Stimulated activated memory B cell treated with anti-CD40 and anti-IgM and Interleukin-4, amounts not matched to agents 10 μg/mL and 1 μg/mL and 100 μg/mL, for 72 hours (primary cell): Measurements from ENCODE around the gene KRIT1.
"Not testable (repeated sequence)": the region's sequence is repeated elsewhere in the genome, so short reads cannot be mapped to it uniquely, and the experiment has no call there.

Source experiments
- ATAC-seq: fragments of 150-1000 bp; cut with Tn5 transposase; 2 replicates; pipeline ENCODE4 v1.10.0; 2021
- H3K27ac Mint-ChIP-seq: one replicate; pipeline ENCODE4 v1.8.0; 2022; ENCODE audit warnings: mild to moderate bottlenecking, mixed read lengths
- H3K27me3 Mint-ChIP-seq: one replicate; pipeline ENCODE4 v1.8.0; 2022; ENCODE audit warnings: mixed read lengths
- H3K36me3 Mint-ChIP-seq: one replicate; pipeline ENCODE4 v1.8.0; 2022; ENCODE audit warnings: mixed read lengths
- H3K4me1 Mint-ChIP-seq: one replicate; pipeline ENCODE4 v1.8.0; 2022; ENCODE audit warnings: mixed read lengths
- H3K4me3 Mint-ChIP-seq: one replicate; pipeline ENCODE4 v1.8.0; 2022; ENCODE audit warnings: mild to moderate bottlenecking, moderate library complexity, mixed read lengths
- H3K9me3 Mint-ChIP-seq: one replicate; pipeline ENCODE4 v1.8.0; 2022; ENCODE audit warnings: mixed read lengths

Gene KRIT1

GRCh38 chr7:92259610-92260247 is 14.0 kb upstream of the KRIT1 start:
- peak; percentile 31 for ATAC-seq

GRCh38 chr7:92259062-92259461 is 13.3 kb upstream of the KRIT1 start:
- Mint-ChIP-seq H3K27me3 (no peaks in the 10 kb centered on the region), H3K9me3 (peaks cover 3% of the 10 kb centered on the region), H3K36me3 (peaks cover 32% of the 10 kb centered on the region), H3K27ac (no peak overlapping the region), H3K4me3 (no peak overlapping the region), H3K4me1 (peaks cover 30% of the 10 kb centered on the region)
- no peak for ATAC-seq

More at GRCh38 chr7:92259610-92260247, 14.0 kb upstream of the KRIT1 start:
- Mint-ChIP-seq H3K4me3 (no peak overlapping the region), H3K4me1 (peaks cover 29% of the 10 kb centered on the region), H3K27ac (peak overlapping the region; percentile 13), H3K36me3 (peaks cover 32% of the 10 kb centered on the region), H3K9me3 (peaks cover 3% of the 10 kb centered on the region), H3K27me3 (no peaks in the 10 kb centered on the region)

GRCh38 chr7:92255308-92255707 is 9.6 kb upstream of the KRIT1 start:
- Mint-ChIP-seq H3K4me1 (peaks cover 49% of the 10 kb centered on the region), H3K4me3 (no peak overlapping the region), H3K27ac (no peak overlapping the region), H3K36me3 (peaks cover 38% of the 10 kb centered on the region), H3K9me3 (peaks cover 3% of the 10 kb centered on the region), H3K27me3 (no peaks in the 10 kb centered on the region)
- no peak for ATAC-seq

GRCh38 chr7:92254800-92255199 is 9.1 kb upstream of the KRIT1 start:
- ATAC-seq, H3K27me3 Mint-ChIP-seq, H3K4me3 Mint-ChIP-seq, H3K27ac Mint-ChIP-seq, H3K9me3 Mint-ChIP-seq: not testable (repeated sequence)
- Mint-ChIP-seq H3K4me1 (peaks cover 44% of the 10 kb centered on the region), H3K36me3 (peaks cover 33% of the 10 kb centered on the region)

GRCh38 chr7:92253251-92253650 is 7.5 kb upstream of the KRIT1 start:
- Mint-ChIP-seq H3K9me3 (peaks cover 3% of the 10 kb centered on the region), H3K36me3 (peaks cover 31% of the 10 kb centered on the region), H3K4me3 (no peak overlapping the region), H3K27ac (no peak overlapping the region), H3K4me1 (peaks cover 41% of the 10 kb centered on the region), H3K27me3 (no peaks in the 10 kb centered on the region)
- no peak for ATAC-seq

- Mint-ChIP-seq H3K9me3 (peaks cover 3% of the 10 kb centered on the region), H3K27me3 (no peaks in the 10 kb centered on the region), H3K4me3 (no peak overlapping the region), H3K36me3 (peaks cover 31% of the 10 kb centered on the region), H3K4me1 (peaks cover 52% of the 10 kb centered on the region), H3K27ac (no peak overlapping the region)
- no peak for ATAC-seq
Measured at GRCh38 chr7:92251181-92251580, 5.5 kb upstream of the KRIT1 start.

- Mint-ChIP-seq H3K27ac (no peak overlapping the region), H3K27me3 (no peaks in the 10 kb centered on the region), H3K36me3 (peaks cover 26% of the 10 kb centered on the region), H3K4me1 (peaks cover 52% of the 10 kb centered on the region), H3K9me3 (peaks cover 3% of the 10 kb centered on the region), H3K4me3 (no peak overlapping the region)
- no peak for ATAC-seq
Measured at GRCh38 chr7:92250603-92251002, 4.9 kb upstream of the KRIT1 start.

- peak; percentile 61 for ATAC-seq
- peak overlapping the region; percentile 96 for H3K27ac Mint-ChIP-seq
- peaks cover 2% of the 10 kb centered on the region for H3K36me3 Mint-ChIP-seq
- H3K4me1 Mint-ChIP-seq: peaks cover 47% of the 10 kb centered on the region
- no peaks in the 10 kb centered on the region for H3K9me3 Mint-ChIP-seq
- H3K4me3 Mint-ChIP-seq: peak overlapping the region; percentile 89
- no peaks in the 10 kb centered on the region for H3K27me3 Mint-ChIP-seq
Measured at GRCh38 chr7:92246360-92247101, 817 bp upstream of the KRIT1 start.

GRCh38 chr7:92244808-92245486 is 767 bp downstream of the KRIT1 start:
- Mint-ChIP-seq H3K36me3 (no peaks in the 10 kb centered on the region), H3K9me3 (no peaks in the 10 kb centered on the region), H3K4me1 (peaks cover 39% of the 10 kb centered on the region), H3K27me3 (no peaks in the 10 kb centered on the region), H3K27ac (peak overlapping the region; percentile 96), H3K4me3 (peak overlapping the region; percentile 89)
- ATAC-seq: no peak

- H3K4me1 Mint-ChIP-seq: peaks cover 33% of the 10 kb centered on the region
- ATAC-seq: no peak
Measured at GRCh38 chr7:92242972-92243371, 2.7 kb downstream of the KRIT1 start.

GRCh38 chr7:92230547-92230946 is 15.2 kb downstream of the KRIT1 start:
- Mint-ChIP-seq H3K36me3 (peaks cover 79% of the 10 kb centered on the region), H3K27ac (no peak overlapping the region)

More at GRCh38 chr7:92242972-92243371, 2.7 kb downstream of the KRIT1 start:
- no peaks in the 10 kb centered on the region for H3K27me3 Mint-ChIP-seq
- H3K4me3 Mint-ChIP-seq: no peak overlapping the region
- peaks cover 6% of the 10 kb centered on the region for H3K36me3 Mint-ChIP-seq
- no peak overlapping the region for H3K27ac Mint-ChIP-seq
- H3K9me3 Mint-ChIP-seq: no peaks in the 10 kb centered on the region

GRCh38 chr7:92228742-92229141 is 17.0 kb downstream of the KRIT1 start:
- H3K9me3 Mint-ChIP-seq: peaks cover 4% of the 10 kb centered on the region
- no peaks in the 10 kb centered on the region for H3K4me1 Mint-ChIP-seq
- H3K4me3 Mint-ChIP-seq: no peak overlapping the region
- ATAC-seq: no peak
- no peak overlapping the region for H3K27ac Mint-ChIP-seq
- H3K36me3 Mint-ChIP-seq: peaks cover 69% of the 10 kb centered on the region
- H3K27me3 Mint-ChIP-seq: no peaks in the 10 kb centered on the region

More at GRCh38 chr7:92230547-92230946, 15.2 kb downstream of the KRIT1 start:
- Mint-ChIP-seq H3K4me1 (no peaks in the 10 kb centered on the region), H3K9me3 (peaks cover 4% of the 10 kb centered on the region), H3K4me3 (no peak overlapping the region), H3K27me3 (no peaks in the 10 kb centered on the region)
- no peak for ATAC-seq

GRCh38 chr7:92228100-92228499 is 17.6 kb downstream of the KRIT1 start:
- Mint-ChIP-seq H3K27me3 (no peaks in the 10 kb centered on the region), H3K27ac (no peak overlapping the region), H3K36me3 (peaks cover 62% of the 10 kb centered on the region), H3K4me3 (no peak overlapping the region), H3K4me1 (no peaks in the 10 kb centered on the region), H3K9me3 (peaks cover 4% of the 10 kb centered on the region)
- no peak for ATAC-seq

- no peak for ATAC-seq
- H3K36me3 Mint-ChIP-seq: peaks cover 51% of the 10 kb centered on the region
Measured at GRCh38 chr7:92226981-92227380, 18.7 kb downstream of the KRIT1 start.

GRCh38 chr7:92221766-92222165 is 23.9 kb downstream of the KRIT1 start:
- Mint-ChIP-seq H3K27me3 (no peaks in the 10 kb centered on the region), H3K27ac (no peak overlapping the region), H3K4me3 (no peak overlapping the region), H3K9me3 (no peaks in the 10 kb centered on the region), H3K4me1 (no peaks in the 10 kb centered on the region), H3K36me3 (peaks cover 50% of the 10 kb centered on the region)
- no peak for ATAC-seq

More at GRCh38 chr7:92226981-92227380, 18.7 kb downstream of the KRIT1 start:
- Mint-ChIP-seq H3K9me3 (peaks cover 4% of the 10 kb centered on the region), H3K27me3 (no peaks in the 10 kb centered on the region), H3K27ac (no peak overlapping the region), H3K4me1 (no peaks in the 10 kb centered on the region), H3K4me3 (no peak overlapping the region)
